Activated naive CD4-positive, alpha-beta T cell treated with anti-CD3 and anti-CD28 coated beads, Interleukin-2, amount 50 U/mL, for 72 hours (primary cell): ENCODE measurements around the gene P4HA2. TPM values are rescaled to one million over a fixed set of nuclear protein-coding genes. Genes with fewer than 3 reads are reported as not detected.

Experiments used
- ATAC-seq, 2 donors: fragments of 150-1000 bp; cut with Tn5 transposase; 2 replicates each; pipeline ENCODE4 v1.10.0; 2021; ENCODE audit warnings: mild to moderate bottlenecking in 2 of 2, moderate library complexity in 2 of 2
- DNase-seq, 2 donors: peaks; one replicate each; pipeline ENCODE4 v3.0.0; 2021 to 2022; ENCODE audit warnings: low spot score in 2 of 2
- H3K27ac Mint-ChIP-seq, 2 donors: one replicate each; pipeline ENCODE4 v1.8.0; 2022; ENCODE audit warnings: mild to moderate bottlenecking in 2 of 2, mixed read lengths in 2 of 2
- H3K36me3 Mint-ChIP-seq, 2 donors: one replicate each; pipeline ENCODE4 v1.8.0; 2022; ENCODE audit warnings: mixed read lengths in 2 of 2
- H3K9me3 Mint-ChIP-seq, 2 donors: one replicate each; pipeline ENCODE4 v1.8.0; 2022; ENCODE audit warnings: mixed read lengths in 2 of 2
- total RNA-seq, 2 donors: library from RNA; stranded (reverse); gene quantifications; one replicate each; pipeline ENCODE4 v1.2.3, GENCODE V29; 2022

P4HA2 gene
- 10 to 100 TPM in 1 of 2 donors, under 1 TPM in 1; 0.91 to 21.6 TPM for total RNA-seq

DNA sequence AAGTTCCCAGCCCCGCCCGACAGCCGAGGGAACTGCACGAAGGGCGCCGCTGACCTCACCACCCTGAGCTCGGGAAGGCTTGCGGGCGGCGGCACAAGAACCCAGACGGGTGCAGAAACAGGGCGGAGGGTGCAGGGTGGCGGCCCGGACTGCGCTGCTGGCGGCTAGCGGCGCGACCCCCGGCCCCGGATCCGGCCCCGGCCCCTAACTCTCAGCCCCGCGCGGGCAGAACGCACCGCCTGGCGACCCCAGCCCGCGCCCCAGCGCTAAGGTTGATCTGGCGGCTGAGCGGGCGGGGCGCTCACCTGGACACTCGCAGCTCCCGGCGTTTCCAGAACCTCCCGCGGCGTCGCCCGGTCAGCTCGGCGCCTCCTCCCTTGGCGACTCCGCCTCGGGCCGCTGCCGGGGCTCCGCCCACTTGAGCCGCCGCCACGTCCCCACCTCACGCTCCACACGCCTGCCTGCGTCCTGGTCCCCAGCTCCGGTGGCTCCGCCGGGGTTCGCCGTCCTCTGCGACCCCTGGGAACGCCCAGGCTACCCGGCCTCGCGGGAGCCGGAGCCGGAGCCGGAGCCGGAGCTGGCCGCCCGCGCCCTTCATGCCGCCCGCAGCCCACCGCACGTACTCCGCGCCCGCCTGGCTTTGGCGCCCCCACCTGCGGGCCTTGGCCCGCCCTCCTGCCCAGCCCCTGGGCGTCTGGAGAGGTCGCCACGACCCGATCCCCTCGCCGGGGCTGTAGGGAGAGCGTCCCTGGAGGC lies at the start of gene P4HA2:
TSS of gene P4HA2 (minus strand) at position 369 of the 756 bp plus-strand sequence. CDS start 9,227 bp downstream, outside the sequence.
- Mint-ChIP-seq H3K27ac (no peak within 1 kb of the TSS), H3K36me3 (no peaks in the 10 kb centered on the region)
- ATAC-seq: peak; percentile 76 to 89

DNA sequence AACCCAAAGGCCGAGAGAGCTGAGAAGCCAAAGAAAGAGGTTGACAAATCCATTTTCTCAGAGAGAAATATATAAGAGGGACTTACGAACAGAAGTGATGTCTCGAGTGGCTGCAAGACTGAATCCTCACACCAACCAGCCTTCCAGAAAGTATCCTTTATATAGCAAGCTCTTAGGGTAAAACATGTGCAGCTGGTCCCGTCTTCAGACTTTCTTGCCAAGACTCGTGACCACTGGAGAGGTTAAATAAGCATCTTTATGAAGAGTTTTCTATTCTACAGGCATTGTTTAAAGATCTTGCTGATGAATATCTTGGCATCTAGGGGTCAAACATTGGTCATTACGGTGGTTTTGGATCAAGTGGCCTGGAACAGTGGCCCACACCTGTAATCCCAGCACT lies 49.6 kb upstream of the P4HA2 start:
- H3K36me3 Mint-ChIP-seq: no peaks in the 10 kb centered on the region
- ATAC-seq (no peak), DNase-seq (no peak)
- no peak overlapping the region for H3K27ac Mint-ChIP-seq
- no peaks in the 10 kb centered on the region for H3K9me3 Mint-ChIP-seq

More for the DNA sequence above, at the start of gene P4HA2:
- peak; percentile 61 to 65 for DNase-seq
- H3K9me3 Mint-ChIP-seq: no peaks in the 10 kb centered on the region

DNA sequence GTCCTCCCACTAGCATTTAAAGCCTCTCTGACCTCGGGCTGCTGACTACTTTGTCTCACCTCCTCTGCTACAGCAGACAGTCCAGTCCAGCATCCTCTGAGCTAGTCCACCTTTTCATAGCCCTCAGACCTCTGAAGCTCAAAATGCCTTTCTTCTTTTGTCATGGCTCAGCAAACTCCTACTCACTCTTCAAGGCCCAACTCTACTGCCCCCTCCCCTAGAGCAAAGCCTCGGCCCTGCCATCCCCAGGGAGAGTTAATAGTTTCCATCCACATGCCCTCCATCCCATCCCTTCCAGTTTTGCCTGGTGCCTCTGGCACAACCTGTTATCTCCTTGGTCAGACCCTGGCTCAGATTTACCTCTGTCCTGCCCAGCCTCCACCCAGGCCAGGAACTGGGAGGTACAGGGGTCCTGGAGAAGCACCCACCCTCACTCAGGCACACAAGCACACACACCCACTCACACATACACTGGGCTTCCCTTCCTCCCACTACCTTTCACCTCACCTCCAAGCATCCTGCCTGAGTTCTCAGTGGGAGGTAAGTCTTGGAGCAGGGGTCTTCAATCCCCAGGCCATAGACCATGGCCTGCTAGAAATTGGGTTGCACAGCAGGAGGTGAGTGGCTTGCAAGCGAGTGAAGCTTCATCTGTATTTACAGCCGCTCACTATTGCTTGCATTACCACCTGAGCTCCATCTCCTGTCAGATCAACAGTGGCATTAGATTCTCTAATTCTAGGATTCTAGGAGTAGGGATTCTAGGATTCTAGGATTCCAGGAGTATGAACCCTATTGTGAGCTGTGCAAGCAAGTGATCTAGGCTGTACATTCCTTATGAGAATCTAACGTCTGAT lies 47.9 kb upstream of the P4HA2 start:
- ATAC-seq (no peak), DNase-seq (peak in 1 of 2 donors; percentile 44)
- Mint-ChIP-seq H3K27ac (peak overlapping the region in 1 of 2 donors; percentile 57), H3K9me3 (no peaks in the 10 kb centered on the region), H3K36me3 (no peaks in the 10 kb centered on the region)

DNA sequence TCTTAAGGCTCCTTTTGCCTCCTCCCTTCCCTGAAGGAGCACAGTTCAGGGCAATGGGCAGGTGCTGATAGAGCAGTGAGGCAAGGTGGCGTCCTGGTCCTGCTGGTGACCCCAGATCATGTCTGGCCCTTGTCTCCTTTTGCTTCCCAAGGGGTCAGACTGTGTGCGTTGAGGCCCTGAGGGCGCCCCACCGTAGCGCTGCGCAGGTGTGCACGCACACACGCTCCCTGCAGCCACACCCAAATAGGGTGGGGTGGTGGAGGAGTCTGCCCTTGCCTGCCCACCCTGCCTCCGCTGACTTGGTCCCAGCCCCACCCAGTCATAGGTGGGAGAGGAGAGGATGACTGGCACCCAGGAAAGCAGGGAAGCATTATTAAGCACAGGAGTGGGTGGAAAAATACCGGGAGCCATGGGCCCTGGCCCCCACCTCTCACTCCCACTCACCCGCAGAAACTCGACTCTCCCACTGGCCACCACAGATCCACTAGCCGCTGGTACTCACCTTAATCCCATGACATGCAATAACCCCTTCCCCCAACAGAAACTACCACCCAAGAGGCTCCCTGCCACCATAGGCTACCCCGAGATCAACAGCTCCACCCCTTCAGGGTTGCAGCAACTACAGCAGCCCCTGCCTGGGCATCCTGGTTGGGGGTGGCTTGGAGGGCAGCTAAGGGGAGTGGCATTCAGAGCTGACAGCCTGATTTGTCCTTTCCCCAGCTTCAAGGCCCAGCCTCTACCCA lies 46.6 kb upstream of the P4HA2 start:
- Mint-ChIP-seq H3K27ac (no peak overlapping the region), H3K36me3 (no peaks in the 10 kb centered on the region), H3K9me3 (no peaks in the 10 kb centered on the region)
- DNase-seq (peak in 1 of 2 donors; percentile 51), ATAC-seq (no peak)

DNA sequence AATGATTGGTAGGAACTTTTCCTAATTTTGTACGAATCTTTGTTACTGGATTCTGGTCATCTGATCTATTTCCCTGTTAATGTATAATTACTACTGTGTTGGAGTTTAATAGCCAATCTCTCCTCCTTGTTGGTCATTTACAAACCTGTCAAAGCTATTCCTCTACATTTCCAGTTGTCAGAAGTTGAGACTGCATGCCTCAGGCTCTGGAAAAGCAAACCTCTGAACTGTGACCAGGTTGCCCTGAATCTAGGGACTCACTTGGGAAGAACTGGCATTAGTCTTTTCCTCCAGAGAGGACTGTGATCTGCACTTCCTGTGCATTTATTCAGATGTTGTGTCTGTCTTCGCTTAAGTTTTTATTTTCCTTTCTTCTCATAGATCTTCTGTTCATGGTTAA lies 46.0 kb upstream of the P4HA2 start:
- no peaks in the 10 kb centered on the region for H3K9me3 Mint-ChIP-seq
- no peak overlapping the region for H3K27ac Mint-ChIP-seq
- H3K36me3 Mint-ChIP-seq: no peaks in the 10 kb centered on the region
- DNase-seq: peak in 1 of 2 donors; percentile 16
- no peak for ATAC-seq

DNA sequence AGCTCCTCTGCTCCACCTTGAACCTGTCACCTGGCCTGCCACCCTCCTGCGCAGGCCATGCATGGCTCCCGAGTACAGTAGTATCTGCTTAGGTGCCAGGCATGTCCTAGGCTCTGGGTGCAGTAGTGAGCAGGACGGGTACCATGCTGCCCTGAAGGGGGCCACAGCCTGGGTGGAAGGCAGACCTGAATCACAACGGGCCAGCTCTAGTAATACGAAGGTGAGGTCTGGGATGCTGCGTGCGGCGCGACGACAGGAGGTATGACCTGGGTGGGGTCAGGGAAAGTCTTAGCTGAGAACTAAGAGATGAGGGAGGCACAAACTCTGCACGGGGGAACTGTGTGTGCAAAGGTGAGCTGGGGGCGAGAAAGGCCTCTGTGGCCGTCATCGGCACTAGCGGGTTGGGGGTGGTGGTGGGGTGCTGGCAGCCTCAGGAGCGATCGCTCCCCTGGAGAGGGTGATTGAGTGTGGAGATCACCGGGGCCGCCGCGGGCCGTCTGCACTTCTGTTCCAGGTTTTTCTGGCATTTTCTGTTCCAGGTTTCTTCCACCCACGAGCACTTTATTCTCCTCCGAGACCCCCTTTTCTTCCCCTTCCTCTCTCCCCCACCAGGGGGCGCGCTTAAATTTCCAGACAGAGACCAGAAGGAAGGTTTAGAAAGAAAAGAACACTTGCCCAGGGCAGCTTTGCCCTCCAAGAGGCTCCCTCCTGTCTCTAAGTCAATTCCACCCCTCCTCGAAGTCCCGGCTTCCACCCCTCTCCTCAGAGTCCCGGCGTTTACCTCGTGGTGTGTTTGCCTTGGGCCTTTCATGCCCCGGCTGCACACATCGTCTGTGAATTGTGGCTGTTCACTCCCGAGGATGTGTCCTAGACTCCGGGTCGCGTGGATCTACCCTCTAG lies 44.9 kb upstream of the P4HA2 start:
- Mint-ChIP-seq H3K9me3 (no peaks in the 10 kb centered on the region), H3K27ac (no peak overlapping the region), H3K36me3 (no peaks in the 10 kb centered on the region)
- DNase-seq (peak; percentile 67 to 83), ATAC-seq (peak; percentile 56 to 66)

DNA sequence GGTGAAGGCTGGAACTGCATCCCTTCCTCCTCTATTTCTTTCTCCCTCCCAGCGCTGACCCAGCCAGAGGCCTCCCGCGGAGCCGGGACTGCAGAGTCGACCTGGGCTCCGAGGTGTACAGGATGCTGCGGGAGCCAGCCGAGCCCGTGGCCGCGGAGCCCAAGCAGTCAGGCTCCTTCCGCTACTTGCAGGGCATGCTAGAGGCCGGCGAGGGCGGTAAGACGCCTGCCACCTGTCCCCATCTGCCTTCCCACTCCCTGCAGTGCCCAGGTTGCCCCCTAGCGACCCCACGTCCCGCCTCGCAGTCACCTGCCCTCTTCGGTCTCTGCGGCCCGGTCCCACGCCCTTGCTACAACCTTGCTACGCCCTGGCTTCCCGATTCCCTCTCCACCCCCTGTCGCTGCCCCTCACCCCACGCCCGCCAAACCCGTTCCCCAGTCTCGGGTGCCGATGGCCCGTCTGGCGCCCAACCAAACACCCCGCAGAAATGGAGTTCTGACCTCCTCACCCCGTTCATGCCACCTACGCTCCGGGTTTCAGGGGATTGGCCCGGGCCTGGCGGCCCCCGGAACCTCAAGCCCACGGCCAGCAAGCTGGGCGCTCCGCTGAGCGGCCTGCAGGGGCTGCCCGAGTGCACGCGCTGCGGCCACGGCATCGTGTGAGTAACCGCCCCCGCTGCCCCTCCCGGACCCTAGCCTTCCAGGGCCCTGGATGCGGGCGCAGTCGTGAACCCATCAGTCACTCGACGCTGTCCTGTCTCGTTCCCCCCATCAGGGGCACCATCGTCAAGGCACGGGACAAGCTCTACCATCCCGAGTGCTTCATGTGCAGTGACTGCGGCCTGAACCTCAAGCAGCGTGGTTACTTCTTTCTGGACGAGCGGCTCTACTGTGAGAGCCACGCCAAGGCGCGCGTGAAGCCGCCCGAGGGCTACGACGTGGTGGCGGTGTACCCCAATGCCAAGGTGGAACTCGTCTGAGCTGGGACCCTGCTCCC lies 43.9 kb upstream of the P4HA2 start:
- ATAC-seq: peak in 1 of 2 donors; percentile 12
- DNase-seq: peak in 1 of 2 donors; percentile 53
- no peaks in the 10 kb centered on the region for H3K9me3 Mint-ChIP-seq
- no peak overlapping the region for H3K27ac Mint-ChIP-seq
- no peaks in the 10 kb centered on the region for H3K36me3 Mint-ChIP-seq

DNA sequence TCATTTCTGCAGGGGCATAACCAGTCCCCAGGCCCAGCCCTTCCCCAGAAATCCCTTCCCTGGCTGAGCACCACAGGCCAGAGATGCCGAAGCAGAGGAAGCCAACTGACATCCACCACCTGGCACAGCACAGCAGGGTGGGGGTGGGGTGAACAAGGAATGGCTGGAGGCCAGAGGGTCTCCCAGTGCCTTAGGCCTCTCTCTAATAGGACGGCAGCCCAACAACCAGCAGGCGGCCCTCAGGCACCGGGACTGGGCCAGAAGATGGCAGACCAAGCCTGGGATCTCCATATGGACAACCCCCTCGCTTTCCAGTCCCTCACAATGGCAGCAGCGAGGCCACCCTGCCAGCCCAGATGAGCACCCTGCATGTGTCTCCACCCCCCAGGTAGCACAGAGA lies 43.1 kb upstream of the P4HA2 start:
- Mint-ChIP-seq H3K27ac (no peak overlapping the region), H3K9me3 (no peaks in the 10 kb centered on the region), H3K36me3 (no peaks in the 10 kb centered on the region)
- DNase-seq (peak in 1 of 2 donors; percentile 53), ATAC-seq (no peak)

DNA sequence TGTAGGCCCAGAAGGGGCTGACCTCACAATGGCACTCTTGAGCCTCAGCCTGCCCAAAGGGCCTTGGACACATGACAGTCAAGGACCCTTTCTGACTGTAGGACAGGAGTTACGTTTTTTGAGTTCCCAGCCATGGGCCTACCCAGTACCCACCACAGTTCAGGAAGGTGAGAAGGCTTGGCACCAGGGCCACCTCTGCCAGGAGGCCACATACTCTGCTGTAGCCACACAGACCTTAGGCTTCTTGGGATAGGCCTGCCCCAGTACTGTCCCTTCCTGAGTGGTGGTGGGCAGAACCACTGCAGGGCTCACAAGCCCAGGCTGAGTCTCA lies 42.6 kb upstream of the P4HA2 start:
- no peak for ATAC-seq
- peak in 1 of 2 donors; percentile 34 for DNase-seq
- Mint-ChIP-seq H3K27ac (no peak overlapping the region), H3K9me3 (no peaks in the 10 kb centered on the region), H3K36me3 (no peaks in the 10 kb centered on the region)

DNA sequence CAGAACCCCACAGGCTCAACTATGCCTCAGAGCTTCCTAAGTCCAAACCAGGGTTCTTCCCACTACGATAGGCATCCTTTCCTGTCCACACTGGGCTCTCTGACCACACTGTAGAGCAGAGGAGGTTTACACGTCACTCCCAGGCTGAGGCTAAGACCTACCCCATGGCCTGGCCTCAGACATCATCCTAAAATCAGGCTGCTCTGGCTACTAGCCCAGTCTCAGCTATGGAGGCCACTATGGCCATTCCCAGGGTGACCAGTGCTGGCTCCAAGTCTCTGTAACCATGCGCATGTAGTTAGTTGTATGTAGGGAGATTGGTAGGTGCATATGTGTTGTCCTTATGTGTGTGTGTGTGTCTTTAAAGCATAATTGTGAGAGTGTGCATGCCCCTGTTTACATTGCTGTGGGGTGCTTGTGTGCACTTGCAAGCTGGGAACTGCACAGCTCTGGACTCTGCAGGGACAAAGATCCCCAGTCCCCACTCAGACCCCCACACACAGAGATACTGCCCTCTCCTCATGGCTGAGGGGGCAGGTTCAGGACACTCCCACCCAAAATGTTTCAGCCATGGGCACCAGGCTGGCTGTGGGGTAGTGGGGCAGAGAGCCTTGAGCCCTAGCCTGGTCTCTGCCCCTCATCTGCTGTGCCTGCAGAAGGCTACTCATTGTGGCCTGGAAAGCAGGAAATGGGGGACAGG lies 42.1 kb upstream of the P4HA2 start:
- Mint-ChIP-seq H3K27ac (no peak overlapping the region), H3K9me3 (no peaks in the 10 kb centered on the region), H3K36me3 (no peaks in the 10 kb centered on the region)
- no peak for DNase-seq
- ATAC-seq: no peak

DNA sequence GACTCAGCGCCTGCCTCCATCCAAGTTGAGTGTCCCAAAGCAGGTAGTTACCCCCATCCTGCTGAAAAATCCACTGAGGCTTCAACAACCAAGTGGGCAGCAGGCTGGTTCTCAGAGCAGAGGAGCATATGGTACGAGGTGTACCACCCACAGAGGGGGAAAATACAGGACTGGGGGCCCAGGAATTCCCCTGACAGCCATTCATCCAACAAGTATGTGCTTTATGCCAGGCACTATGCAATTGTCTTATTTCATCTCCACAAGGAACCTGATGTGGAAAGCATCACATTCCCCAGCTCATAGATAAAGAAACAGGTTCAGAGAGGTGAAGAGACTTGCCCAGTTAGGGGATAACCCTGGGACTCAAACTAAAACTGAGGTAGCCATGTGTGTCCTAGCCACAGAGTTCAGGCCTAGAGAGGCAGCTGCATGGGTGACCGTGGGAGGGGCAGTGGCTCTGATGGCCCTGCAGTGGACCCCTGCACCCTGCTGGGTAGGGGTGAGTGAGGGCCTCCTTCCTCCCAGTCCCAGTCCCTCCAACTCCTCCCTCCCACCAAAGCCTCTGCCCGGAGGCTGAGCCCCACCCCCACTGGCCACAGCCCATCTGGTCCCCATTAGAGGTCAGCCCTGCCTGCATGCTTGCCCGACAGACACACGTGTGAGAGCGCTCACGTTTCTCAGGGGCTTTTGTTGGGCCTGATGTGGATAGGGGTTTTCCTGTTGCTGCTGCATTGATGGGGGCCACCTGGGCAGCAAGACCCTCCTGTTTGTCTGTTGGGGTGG lies 41.3 kb upstream of the P4HA2 start:
- DNase-seq: no peak
- Mint-ChIP-seq H3K9me3 (no peaks in the 10 kb centered on the region), H3K27ac (peak overlapping the region in 1 of 2 donors; percentile 72), H3K36me3 (no peaks in the 10 kb centered on the region)
- ATAC-seq: peak in 1 of 2 donors; percentile 18

DNA sequence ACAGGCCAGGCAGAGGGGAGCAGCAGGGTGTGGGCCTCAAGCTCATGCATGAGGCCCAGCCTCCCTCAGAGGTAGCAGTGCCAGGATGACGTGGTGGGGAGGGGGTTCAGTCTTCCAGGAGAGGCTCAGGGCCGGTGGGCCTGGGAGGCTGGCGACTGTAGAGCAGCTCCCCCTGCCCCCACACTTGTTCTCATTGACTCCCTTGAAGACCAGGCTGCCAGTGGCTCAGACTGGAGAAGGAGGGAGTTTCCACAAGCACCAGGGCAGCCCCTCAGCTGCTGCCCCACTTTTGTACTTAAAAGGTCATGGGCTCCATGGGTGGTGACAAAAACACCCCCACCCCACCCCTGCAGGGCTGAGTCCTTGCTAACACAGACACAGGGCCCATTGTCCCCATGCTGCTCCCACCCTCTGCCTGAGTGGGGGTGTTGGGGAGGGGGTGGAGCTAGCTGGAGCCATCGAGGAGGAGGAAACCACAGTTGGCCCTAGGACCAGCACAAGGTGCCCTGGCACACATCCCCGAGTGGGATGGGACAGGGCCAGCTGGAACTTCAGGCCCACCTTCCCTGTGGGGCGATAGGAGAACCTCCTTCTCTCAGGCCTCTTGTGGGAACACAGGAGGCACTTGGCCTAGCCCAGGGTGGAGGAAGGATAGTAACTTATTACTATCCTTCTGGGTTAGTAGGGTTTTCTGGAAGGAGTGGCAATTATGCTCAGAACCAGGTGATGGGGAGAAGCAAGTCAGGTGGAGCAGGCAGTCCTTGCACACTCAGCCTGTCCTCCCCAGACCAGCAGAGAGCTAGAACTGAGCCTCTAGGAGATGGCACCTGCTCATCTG lies 40.5 kb upstream of the P4HA2 start:
- DNase-seq (no peak), ATAC-seq (no peak)
- peak overlapping the region in 1 of 2 donors; percentile 29 for H3K27ac Mint-ChIP-seq

DNA sequence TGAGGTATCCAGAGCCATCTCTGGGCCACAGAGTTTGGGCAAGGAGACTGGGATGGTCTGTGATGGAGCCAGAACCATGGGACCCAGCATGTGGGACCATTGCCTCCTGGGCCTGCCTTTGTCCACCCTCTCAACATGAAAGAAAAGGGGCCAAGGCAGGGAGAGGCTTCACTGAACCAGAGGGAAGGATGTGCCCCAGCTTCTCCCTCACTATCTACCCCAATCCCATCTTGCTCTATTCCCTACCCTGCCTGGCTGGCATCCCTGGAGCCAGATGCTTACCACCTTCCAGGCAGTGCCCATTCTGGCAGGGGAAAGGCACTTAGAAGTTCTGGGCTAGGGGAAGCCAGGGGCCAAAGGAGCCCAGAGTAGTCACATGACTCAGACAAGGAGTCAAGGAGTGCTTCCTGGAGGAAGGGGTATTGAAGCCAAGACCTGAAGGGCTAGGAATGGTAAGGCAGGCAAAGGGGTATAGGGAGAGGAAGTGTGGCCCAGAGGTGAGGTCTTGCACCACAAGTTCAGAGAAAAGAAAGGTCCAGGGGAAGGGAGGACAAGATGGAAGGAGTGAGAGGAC lies 39.6 kb upstream of the P4HA2 start:
- H3K27ac Mint-ChIP-seq: peak overlapping the region in 1 of 2 donors; percentile 20
- ATAC-seq (no peak), DNase-seq (peak in 1 of 2 donors; percentile 43)
- H3K9me3 Mint-ChIP-seq: no peaks in the 10 kb centered on the region
- no peaks in the 10 kb centered on the region for H3K36me3 Mint-ChIP-seq

More for the DNA sequence above, 40.5 kb upstream of the P4HA2 start:
- Mint-ChIP-seq H3K9me3 (no peaks in the 10 kb centered on the region), H3K36me3 (no peaks in the 10 kb centered on the region)
